Measurements from ENCODE around the gene LINGO1.

Gene LINGO1

GRCh38 chr15:77595231-77595630 lies 37.5 kb downstream of the LINGO1 start:
- no peak for DNase-seq (ENCODE audit: low read depth)

GRCh38 chr15:77592758-77593157 lies 40.0 kb downstream of the LINGO1 start:
- DNase-seq (ENCODE audit: low read depth) = no peak

- DNase-seq (ENCODE audit: low read depth) = no peak
These were observed 40.6 kb downstream of the LINGO1 start for GRCh38 chr15:77591968-77592613.

GRCh38 chr15:77589839-77590238 lies 42.9 kb downstream of the LINGO1 start:
- DNase-seq (ENCODE audit: low read depth) = no peak

DNA sequence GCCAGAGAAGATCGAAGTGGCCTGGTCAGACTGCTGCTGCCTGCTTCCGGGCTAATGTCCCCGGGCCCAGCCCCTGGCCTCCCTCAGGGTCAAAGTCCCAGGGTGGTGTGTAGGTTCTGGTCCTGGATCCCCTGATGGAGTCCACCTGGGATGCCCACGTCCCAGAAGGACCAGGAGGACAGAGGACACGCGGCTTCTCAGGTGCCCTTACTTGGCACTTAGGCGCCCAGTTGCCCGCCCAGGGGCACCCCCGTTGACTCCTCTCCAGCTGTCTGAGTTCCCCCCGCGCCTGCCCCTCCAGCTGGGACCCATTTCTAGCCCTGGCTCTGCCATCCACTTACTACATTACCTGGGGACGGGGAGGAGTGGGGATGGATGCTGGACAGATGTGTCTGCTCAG lies 44.6 kb downstream of the LINGO1 start:
- DNase-seq (ENCODE audit: low read depth) = no peak

- no peak for DNase-seq (ENCODE audit: low read depth)
These were observed 48.0 kb downstream of the LINGO1 start for GRCh38 chr15:77584691-77585090.

DNA sequence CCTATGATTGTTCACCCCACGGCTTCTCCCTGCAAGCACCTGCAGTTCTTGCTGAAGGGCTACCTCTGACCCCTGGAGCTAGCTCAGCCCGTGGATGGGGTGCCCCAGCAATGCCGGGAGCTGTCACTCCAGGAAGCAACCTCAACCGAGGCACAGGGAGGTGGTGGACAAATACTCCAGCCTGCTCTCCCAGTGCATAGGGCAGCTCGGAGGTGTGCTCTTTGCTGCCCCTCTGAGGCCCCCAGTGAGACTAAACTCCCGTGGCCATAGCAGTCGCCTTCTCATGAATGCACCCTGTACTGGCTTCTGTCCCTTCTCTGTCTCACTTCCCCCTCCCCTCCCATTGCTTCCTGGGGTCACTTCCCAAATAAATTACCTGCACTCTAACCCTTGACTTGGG lies 48.5 kb downstream of the LINGO1 start:
- DNase-seq (ENCODE audit: low read depth) = no peak

DNA sequence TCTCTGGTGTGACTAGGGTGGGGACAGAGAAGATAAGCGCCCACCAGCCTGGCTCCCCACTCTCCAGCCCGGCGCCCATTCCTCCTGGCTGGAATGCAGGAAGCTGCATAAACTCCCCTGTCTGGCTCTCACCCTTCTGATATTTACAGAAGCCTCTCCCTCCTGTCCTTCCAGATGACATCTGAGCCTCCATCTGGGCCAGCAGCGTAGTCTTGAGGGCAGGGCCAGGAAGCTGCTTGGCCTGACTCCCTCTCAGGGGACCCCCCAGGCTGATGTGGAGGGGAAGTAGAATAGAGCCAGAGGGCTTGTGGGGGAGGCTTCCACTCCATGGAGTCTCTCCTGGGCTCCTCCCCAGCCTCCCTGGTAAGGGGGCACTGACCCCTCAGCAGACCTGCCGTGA lies 49.9 kb downstream of the LINGO1 start:
- no peak for DNase-seq (ENCODE audit: low read depth)

- no peak for DNase-seq (ENCODE audit: low read depth)
These were observed 50.7 kb downstream of the LINGO1 start for GRCh38 chr15:77581896-77582569.

- no peak for DNase-seq (ENCODE audit: low read depth)
These were observed 51.6 kb downstream of the LINGO1 start for GRCh38 chr15:77580996-77581682.

DNA sequence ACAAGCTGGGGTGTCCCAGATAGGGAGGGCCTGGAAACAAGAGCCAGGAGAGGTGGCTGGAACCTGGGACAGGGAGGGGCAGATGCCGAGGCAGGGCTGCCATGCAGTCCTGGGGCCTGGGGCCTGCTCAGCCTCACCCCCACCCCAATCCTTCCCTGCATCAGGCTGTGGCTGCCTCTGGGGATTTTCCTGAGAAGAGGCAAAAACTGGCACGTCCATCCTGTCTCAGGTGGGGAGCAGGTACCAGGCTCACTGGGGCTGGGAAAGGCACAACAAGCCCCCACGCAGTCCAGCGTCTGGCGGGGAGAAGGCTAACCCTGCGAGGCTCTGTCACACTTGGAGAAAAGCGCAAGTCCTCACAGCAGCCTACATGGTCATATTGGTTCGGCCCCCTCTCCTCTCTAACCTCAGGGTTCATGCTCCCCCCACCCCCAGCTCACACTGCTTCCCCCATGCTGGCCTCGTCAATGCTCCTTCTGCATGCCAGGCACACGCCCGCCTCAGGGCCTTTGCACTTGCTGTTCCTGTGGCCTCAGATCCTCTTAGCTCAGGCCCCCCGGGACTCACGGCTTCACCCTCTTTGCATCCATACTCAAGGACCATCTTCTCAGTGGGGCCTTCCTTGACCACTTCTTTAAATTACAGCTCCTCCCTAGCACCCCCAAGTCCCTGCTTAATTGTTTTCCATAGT lies 53.1 kb downstream of the LINGO1 start:
- DNase-seq (ENCODE audit: low read depth) = no peak

GRCh38 chr15:77578641-77579372 lies 53.9 kb downstream of the LINGO1 start:
- no peak for DNase-seq (ENCODE audit: low read depth)

DNA sequence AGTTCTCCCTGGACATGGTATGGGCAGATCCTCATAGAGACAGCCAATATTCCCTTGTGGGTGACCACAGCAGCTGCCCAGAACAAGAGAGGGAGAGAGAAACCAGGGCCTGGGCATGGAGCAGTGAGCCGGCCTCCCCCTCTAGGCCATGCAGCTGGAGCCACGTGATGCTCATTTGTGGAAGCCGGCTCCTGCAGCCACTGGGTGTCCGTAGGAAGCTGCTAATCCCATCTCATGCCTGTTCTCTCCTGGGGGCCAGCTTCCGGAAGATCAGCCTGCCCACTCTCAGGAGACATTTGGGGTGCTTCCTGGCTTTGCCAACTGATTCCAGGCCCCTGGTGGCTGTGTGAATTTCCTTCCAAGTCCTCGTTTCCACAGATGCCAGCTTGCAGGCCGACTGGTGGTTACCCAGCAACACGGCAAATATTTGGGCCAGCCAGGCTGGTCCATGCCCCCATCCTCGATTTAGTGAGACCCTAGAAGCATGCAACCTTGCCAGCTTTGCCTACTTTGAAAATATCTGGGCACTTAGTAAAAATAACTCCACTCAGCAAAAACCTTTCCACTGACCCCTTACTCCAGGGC lies 55.3 kb downstream of the LINGO1 start:
- DNase-seq (ENCODE audit: low read depth) = no peak

- DNase-seq (ENCODE audit: low read depth) = no peak
These were observed 56.2 kb downstream of the LINGO1 start for GRCh38 chr15:77576538-77576937.

DNA sequence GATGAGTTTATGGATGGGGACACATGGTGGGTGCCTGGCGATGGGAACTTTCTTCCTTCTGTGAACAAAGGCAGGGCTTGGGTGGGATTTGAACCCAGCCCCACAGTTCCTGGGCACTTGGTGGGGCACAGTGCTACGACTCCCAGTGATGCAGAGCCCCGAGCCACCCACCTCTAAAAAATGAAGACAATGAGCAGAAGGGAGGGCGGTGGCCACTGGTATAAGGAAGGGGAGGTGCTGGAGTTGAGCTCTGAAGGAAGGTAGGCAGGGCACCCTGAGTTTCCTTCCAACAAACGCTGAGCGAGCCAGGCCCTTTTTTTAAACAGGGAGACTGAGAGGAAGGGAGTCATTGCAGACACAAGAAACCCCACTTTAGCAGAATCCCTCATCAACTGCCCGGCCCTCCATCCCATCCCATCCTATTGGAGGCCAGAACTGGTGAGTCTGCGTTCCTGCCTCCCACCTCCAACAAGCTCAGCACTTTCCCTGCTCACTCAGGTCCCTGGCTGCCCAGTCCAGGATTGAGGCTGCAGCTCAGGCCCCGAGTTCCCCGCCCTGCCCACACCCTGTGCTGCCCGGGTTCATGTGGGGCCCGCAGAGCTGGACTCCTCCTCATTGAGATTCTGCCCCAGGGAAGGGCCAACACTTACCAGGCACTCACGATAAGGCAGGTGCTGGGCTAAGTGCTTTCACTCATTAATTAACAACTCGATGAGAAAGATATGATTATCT lies 57.3 kb downstream of the LINGO1 start:
- no peak for DNase-seq (ENCODE audit: low read depth)

DNA sequence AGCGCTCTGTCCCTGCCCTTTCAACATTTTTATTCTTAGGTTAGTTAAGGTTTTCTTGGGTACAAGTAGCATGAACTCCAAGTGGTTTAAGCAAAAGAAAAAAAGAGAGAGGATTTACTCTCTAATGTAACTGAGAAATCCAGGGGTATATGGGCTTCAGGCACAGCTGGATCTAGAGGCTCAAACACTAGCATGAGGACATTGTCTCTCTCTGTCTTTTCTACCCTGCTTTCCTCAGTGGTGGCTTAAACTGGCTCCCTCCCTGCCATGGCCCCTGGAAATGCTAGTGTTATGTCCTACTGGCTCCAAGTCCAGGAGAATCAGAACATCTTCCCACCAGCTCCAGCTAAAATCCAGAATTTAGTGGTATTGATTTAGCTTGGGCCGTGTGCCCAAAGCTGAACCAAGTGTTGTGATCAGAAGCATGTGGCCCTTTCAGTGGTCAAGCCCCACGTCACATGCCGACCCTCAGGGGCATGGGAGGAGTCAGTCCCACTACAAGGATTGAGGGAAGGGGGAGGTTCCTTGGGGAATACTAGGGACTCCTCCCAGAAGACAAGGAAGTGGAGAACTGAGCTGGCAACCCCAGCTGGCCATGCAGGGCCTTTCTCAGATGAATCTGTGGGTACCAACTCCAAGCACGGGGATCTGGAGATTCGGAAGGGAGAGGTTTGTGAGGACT lies 58.0 kb downstream of the LINGO1 start:
- no peak for DNase-seq (ENCODE audit: low read depth)

DNA sequence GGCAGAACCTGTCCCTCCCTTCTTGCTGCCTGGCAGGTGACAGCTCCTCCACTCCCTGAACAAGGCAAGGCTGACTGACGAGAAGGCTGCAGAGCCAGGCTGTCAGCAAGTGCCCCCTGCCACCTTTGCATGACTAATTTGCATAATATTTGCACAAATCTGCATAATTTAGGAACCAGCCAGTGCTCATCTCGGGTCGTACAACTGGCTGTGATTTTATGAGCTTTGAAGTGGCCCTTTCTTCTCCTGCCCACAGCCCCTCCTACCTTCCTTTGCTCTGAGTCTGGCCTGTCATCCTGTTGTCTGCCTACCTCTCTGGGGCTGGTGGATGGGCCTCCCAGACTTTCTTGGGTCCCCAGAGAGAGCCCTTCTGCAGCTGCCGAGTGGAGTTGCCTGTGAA lies 58.9 kb downstream of the LINGO1 start:
- no peak for DNase-seq (ENCODE audit: low read depth)

DNA sequence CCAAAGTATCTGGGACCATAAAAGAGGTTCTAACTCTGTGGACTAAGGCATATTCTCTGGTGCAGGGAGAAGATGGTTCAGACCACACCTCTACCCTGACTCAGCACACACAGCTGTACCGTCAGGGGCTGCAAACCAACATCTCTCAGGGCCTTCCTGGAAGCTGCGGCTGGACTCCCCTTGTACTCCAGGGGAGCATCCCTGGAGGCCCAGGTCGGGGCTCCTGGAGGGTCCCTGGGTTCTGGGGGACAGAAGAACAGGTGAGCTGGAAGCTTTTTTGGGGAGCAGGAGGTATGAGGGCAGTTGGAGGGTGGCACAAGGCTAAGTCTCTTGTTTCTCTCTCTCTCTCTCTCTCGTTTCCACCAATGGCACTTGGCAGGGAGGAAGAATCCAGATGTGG lies 60.5 kb downstream of the LINGO1 start:
- DNase-seq (ENCODE audit: low read depth) = no peak

GRCh38 chr15:77571741-77572140 lies 61.0 kb downstream of the LINGO1 start:
- DNase-seq (ENCODE audit: low read depth) = no peak

DNA sequence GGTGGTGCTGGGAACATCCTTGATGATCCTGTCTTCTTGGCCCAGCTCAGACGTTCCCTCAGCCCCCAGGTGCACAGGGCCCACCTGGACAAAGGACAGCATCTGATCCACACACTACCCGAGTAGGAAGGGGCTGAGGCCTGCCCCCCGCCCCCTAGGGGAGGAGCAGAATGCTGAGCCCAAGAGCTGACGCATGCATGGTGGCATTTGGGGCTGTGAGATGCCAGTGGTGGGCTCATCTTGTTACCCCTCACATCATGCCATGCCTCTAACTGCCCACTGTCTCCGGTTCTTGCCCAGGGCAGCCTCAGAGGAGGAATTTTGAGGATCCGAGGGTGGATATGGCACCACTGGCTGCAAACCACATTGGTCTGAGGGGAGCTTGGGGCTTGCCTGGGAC lies 61.5 kb downstream of the LINGO1 start:
- no peak for DNase-seq (ENCODE audit: low read depth)
